NCI-H69 (cell line): ENCODE data around the gene GALNT18.
"Not testable (repeated sequence)": the region's sequence is repeated elsewhere in the genome, so short reads cannot be mapped to it uniquely, and the experiment has no call there.

Experiments
- DNase-seq: peaks from one replicate; lab custom pipeline; 2025; lab: John Stamatoyannopoulos, UW

The GALNT18 gene

GRCh38 chr11:11459578-11459977, 162.2 kb downstream of the GALNT18 start:
- DNase-seq = no peak

GRCh38 chr11:11458485-11458884, 163.3 kb downstream of the GALNT18 start:
- no peak for DNase-seq

- no peak for DNase-seq
These were observed 163.8 kb downstream of the GALNT18 start for GRCh38 chr11:11458001-11458400.

GRCh38 chr11:11456866-11457265, 164.9 kb downstream of the GALNT18 start:
- DNase-seq = no peak

- DNase-seq = peak; percentile 91
These were observed 167.1 kb downstream of the GALNT18 start for GRCh38 chr11:11454671-11455223.

- no peak for DNase-seq
These were observed 170.3 kb downstream of the GALNT18 start for GRCh38 chr11:11451501-11452005.

GRCh38 chr11:11450744-11451362, 171.0 kb downstream of the GALNT18 start:
- DNase-seq = no peak

- DNase-seq = peak; percentile 47
These were observed 172.5 kb downstream of the GALNT18 start for GRCh38 chr11:11449327-11449726.

GRCh38 chr11:11448626-11449025, 173.2 kb downstream of the GALNT18 start:
- no peak for DNase-seq

GRCh38 chr11:11447601-11448000, 174.2 kb downstream of the GALNT18 start:
- DNase-seq = not testable (repeated sequence)

- no peak for DNase-seq
These were observed 174.8 kb downstream of the GALNT18 start for GRCh38 chr11:11446967-11447366.

GRCh38 chr11:11446564-11446963, 175.2 kb downstream of the GALNT18 start:
- DNase-seq = no peak

- DNase-seq = no peak
These were observed 176.2 kb downstream of the GALNT18 start for GRCh38 chr11:11445441-11446185.

GRCh38 chr11:11444804-11445131, 177.0 kb downstream of the GALNT18 start:
- DNase-seq = no peak

- peak; percentile 48 for DNase-seq
These were observed 177.6 kb downstream of the GALNT18 start for GRCh38 chr11:11444027-11444803.

GRCh38 chr11:11442791-11443190, 179.0 kb downstream of the GALNT18 start:
- DNase-seq = no peak

GRCh38 chr11:11441516-11441915, 180.3 kb downstream of the GALNT18 start:
- no peak for DNase-seq

- DNase-seq = no peak
These were observed 180.7 kb downstream of the GALNT18 start for GRCh38 chr11:11441091-11441490.

GRCh38 chr11:11440144-11440543, 181.7 kb downstream of the GALNT18 start:
- DNase-seq = no peak

GRCh38 chr11:11439591-11439990, 182.2 kb downstream of the GALNT18 start:
- DNase-seq = no peak

GRCh38 chr11:11436715-11437313, 185.0 kb downstream of the GALNT18 start:
- no peak for DNase-seq

GRCh38 chr11:11435635-11436034, 186.2 kb downstream of the GALNT18 start:
- DNase-seq = no peak
